ENCODE measurements around the gene ETV3.
"Not testable (repeated sequence)": the region's sequence is repeated elsewhere in the genome, so short reads cannot be mapped to it uniquely, and the experiment has no call there.

ETV3 gene

GRCh38 chr1:157138220-157139051 lies at the start of gene ETV3:
ETV3 (minus strand) TSS chr1:157138395; CDS start chr1:157136352, 2,043 bp downstream.
- TF ChIP-seq ESRRG (CRISPR knock-in tag; IDR thresholded peaks at IDR 0.05) (no peak), ZNF565 (CRISPR knock-in tag; conservative IDR thresholded peaks at IDR 0.05; ENCODE audit: low read depth) (no peak), ZC3H10 (CRISPR knock-in tag; IDR thresholded peaks at IDR 0.05) (0 out of 2 replicates have a peak, but pooled peaks have one; percentile 30), PPARA (CRISPR knock-in tag; IDR thresholded peaks at IDR 0.05; ENCODE audit: borderline replicate concordance) (no peak)
- TF ChIP-seq, protein P1, sequence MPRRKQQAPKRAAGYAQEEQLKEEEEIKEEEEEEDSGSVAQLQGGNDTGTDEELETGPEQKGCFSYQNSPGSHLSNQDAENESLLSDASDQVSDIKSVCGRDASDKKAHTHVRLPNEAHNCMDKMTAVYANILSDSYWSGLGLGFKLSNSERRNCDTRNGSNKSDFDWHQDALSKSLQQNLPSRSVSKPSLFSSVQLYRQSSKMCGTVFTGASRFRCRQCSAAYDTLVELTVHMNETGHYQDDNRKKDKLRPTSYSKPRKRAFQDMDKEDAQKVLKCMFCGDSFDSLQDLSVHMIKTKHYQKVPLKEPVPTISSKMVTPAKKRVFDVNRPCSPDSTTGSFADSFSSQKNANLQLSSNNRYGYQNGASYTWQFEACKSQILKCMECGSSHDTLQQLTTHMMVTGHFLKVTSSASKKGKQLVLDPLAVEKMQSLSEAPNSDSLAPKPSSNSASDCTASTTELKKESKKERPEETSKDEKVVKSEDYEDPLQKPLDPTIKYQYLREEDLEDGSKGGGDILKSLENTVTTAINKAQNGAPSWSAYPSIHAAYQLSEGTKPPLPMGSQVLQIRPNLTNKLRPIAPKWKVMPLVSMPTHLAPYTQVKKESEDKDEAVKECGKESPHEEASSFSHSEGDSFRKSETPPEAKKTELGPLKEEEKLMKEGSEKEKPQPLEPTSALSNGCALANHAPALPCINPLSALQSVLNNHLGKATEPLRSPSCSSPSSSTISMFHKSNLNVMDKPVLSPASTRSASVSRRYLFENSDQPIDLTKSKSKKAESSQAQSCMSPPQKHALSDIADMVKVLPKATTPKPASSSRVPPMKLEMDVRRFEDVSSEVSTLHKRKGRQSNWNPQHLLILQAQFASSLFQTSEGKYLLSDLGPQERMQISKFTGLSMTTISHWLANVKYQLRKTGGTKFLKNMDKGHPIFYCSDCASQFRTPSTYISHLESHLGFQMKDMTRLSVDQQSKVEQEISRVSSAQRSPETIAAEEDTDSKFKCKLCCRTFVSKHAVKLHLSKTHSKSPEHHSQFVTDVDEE (CRISPR knock-in tag; IDR thresholded peaks at IDR 0.05), result peak; percentile 38; the same call in 1 of the 2 replicates
- ATAC-seq, result peak; percentile 96

- no peak for ATAC-seq
- no peak for TF ChIP-seq OSR1 (CRISPR knock-in tag; IDR thresholded peaks at IDR 0.05)
- TF ChIP-seq ZFP3 (CRISPR knock-in tag; IDR thresholded peaks at IDR 0.05), result no peak
- no peak for TF ChIP-seq ESRRG (CRISPR knock-in tag; IDR thresholded peaks at IDR 0.05)
- TF ChIP-seq CSRNP3 (CRISPR knock-in tag; IDR thresholded peaks at IDR 0.05), result no peak
- TF ChIP-seq BACH2 (CRISPR knock-in tag; IDR thresholded peaks at IDR 0.05; ENCODE audit: borderline replicate concordance), result no peak
- no peak for TF ChIP-seq ISL1 (CRISPR knock-in tag; IDR thresholded peaks at IDR 0.05)
- TF ChIP-seq ARNTL (CRISPR knock-in tag; IDR thresholded peaks at IDR 0.05; ENCODE audit: borderline replicate concordance, low read depth), result no peak
- TF ChIP-seq PPARA (CRISPR knock-in tag; IDR thresholded peaks at IDR 0.05; ENCODE audit: borderline replicate concordance), result no peak
- TF ChIP-seq, protein P2, sequence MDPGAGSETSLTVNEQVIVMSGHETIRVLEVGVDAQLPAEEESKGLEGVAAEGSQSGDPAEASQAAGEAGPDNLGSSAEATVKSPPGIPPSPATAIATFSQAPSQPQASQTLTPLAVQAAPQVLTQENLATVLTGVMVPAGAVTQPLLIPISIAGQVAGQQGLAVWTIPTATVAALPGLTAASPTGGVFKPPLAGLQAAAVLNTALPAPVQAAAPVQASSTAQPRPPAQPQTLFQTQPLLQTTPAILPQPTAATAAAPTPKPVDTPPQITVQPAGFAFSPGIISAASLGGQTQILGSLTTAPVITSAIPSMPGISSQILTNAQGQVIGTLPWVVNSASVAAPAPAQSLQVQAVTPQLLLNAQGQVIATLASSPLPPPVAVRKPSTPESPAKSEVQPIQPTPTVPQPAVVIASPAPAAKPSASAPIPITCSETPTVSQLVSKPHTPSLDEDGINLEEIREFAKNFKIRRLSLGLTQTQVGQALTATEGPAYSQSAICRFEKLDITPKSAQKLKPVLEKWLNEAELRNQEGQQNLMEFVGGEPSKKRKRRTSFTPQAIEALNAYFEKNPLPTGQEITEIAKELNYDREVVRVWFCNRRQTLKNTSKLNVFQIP (CRISPR knock-in tag; IDR thresholded peaks at IDR 0.05; ENCODE audit: borderline replicate concordance, low read depth), result no peak
Measured at GRCh38 chr1:157186281-157186992, 48.2 kb upstream of the ETV3 start.

DNA sequence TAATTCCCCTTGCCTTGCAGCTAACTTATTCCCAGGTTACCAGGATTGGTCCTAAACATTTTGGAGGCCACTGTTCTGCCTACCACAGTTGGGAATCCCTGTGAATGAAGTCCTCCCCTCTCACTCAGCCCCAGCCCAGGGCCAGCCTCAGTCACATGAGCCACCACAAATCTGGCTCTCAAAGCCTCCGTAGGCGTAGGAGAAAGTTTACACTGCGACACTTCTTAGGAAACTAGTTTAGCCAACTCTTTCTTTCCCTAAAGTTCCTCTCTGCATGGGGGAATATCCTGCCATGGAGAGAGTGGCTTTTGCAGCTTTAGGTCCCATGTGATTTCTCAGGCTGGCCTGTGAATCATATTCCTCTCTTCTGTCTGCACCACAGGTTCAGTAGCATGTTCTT lies 45.7 kb upstream of the ETV3 start:
- TF ChIP-seq ZFP3 (CRISPR knock-in tag; IDR thresholded peaks at IDR 0.05), result no peak
- TF ChIP-seq SNAI2 (CRISPR knock-in tag; IDR thresholded peaks at IDR 0.05), result no peak
- TF ChIP-seq ISL1 (CRISPR knock-in tag; IDR thresholded peaks at IDR 0.05), result no peak
- TF ChIP-seq, protein P1 (CRISPR knock-in tag; IDR thresholded peaks at IDR 0.05), result no peak
- no peak for TF ChIP-seq BACH2 (CRISPR knock-in tag; IDR thresholded peaks at IDR 0.05; ENCODE audit: borderline replicate concordance)
- no peak for TF ChIP-seq ZNF8 (CRISPR knock-in tag; IDR thresholded peaks at IDR 0.05)
- no peak for TF ChIP-seq ZFP30 (CRISPR knock-in tag; IDR thresholded peaks at IDR 0.05)
- TF ChIP-seq GLIS3 (CRISPR knock-in tag; IDR thresholded peaks at IDR 0.05), result no peak
- TF ChIP-seq CSRNP3 (CRISPR knock-in tag; IDR thresholded peaks at IDR 0.05), result no peak
- no peak for TF ChIP-seq ESRRG (CRISPR knock-in tag; IDR thresholded peaks at IDR 0.05)
- TF ChIP-seq RARB (CRISPR knock-in tag; IDR thresholded peaks at IDR 0.05), result no peak
- no peak for ATAC-seq

DNA sequence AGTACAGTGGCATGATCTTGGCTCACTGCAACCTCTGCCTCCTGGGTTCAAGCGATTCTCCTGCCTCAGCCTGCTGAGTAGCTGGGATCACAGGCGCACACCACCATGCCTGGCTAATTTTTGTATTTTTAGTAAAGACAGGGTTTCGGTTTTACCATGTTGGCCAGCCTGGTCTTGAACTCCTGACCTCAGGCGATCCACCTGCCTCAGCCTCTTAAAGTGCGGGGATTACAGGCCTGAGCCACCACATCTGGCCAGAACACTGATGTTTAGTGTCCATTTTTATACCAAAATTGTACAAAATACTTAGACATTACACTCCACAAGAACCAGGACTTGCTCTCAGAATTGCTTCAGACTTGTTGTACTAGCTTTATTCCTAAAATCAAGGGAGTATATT lies 44.2 kb upstream of the ETV3 start:
- ATAC-seq, result not testable (repeated sequence)

All from SK-N-SH treated with all-trans-retinoic acid at 6 μM for 48 hours (cell line).